MV-4-11 (cell line): ENCODE measurements around the gene RDH13.
A peak's percentile ranks its signal among the peaks of the same experiment; 100 is the strongest.

ENCODE experiments used
- DNase-seq: peaks from one replicate; lab custom pipeline; 2025; lab: John Stamatoyannopoulos, UW

Gene RDH13

DNA sequence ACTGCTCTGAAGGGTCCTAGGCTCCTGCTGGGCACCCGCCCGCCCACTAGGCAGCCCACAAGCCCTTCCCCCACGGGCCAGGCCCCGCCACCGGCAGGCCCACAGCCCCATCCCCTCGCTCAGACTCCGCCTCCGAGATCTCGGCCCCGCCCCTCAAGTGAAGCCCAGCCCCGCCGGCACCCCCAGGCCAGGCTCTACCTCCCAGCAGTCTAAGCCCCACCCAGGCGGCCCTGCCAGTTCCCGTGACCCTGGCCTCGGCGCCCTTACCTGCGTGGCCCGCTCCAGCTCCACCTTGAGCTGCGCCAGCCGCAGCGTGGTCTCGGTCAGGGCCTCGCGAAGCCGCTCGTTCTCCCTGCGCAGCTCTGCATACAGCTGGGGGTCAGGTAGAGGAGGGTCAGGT lies 29.0 kb upstream of the RDH13 start:
- no peak for DNase-seq

DNA sequence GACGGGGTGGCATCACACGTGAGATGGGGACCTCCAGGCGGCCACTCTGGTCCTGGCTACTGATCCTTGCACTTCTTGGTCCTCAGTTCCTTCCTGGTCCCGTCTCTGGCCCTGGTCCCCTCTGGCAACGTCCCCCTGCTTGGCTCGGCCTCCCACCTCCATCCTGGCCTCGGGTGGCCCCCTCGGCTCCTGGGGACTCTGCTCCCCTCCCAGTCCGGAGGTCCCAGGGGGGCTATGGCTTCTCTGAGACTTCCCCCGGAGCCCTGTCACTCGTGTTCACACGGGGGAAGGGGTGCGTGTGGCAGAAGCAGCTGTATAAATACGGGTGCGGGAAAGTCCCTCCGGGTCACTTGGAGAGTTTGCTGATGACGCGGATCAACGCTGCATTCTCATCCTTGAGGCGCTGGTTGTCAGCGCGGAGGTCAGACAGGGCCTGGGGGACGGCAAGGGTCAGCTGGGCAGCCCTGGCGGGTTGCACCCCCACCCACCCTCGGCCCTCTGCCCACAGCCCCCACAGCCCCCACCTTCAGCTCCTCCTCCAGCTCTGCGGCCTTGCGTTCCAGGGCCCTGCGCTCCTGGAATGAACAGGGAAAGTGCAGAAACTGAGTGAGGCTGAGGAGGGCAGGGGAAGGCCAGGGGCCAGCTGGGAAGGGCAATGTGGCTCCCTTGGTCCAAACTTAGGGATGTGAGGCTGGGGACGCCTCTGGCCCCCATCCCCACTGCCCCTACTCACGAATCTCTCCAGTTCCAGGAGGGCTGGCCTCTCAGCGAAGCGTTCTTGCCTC lies 28.4 kb upstream of the RDH13 start:
- DNase-seq, result no peak

GRCh38 chr19:55090564-55090963 lies 27.6 kb upstream of the RDH13 start:
- no peak for DNase-seq

DNA sequence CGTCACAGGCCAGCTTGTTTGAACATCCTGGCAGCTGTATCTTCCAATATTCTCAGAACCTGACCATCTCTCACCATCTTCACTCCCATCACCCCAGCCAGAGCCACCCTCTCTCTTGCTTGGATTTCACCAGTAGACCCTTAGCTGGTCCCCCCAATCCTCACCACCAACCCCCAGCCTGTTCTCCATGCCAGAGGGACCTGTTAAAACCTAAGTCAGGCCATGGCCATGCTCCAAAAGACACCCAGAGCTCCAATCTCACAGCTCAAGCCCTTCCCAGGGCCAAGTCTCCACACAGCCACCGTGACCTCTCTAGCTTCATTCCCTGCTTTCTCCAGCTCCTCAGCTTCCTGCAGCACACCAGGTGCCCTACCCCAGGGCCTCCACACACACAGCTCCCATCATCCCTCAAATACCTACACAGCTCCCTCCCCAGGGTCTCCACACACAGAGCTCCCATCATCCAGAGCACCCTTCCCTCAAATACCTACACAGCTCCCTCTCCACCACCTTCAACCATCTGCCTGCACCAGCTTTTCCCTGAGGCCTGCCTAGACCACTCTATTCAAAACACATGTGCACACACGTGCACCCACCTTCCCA lies 26.5 kb upstream of the RDH13 start:
- no peak for DNase-seq

- peak; percentile 60 for DNase-seq
Measured at GRCh38 chr19:55088543-55089341, 25.8 kb upstream of the RDH13 start.

DNA sequence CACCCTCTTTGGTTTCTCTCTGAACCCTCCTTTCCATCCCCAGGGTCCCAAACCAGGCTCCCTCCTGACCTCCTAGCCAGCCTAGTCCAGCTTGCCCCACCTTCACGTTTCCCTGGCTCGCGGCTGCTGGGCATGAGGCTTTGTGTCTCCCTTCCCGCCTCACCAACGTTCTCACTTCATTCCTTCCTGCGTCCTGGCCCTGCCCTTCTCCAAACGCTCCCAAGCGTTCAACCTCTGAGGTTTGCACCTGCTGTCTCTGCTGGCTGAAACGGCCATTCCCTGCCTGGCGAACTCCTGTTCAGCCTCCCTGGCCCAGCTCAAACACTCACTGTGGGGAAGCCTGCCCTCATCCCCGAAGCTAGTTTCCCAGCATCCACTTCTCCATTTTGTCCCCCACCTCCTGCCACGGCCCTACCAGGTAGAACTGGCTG lies 25.1 kb upstream of the RDH13 start:
- no peak for DNase-seq

DNA sequence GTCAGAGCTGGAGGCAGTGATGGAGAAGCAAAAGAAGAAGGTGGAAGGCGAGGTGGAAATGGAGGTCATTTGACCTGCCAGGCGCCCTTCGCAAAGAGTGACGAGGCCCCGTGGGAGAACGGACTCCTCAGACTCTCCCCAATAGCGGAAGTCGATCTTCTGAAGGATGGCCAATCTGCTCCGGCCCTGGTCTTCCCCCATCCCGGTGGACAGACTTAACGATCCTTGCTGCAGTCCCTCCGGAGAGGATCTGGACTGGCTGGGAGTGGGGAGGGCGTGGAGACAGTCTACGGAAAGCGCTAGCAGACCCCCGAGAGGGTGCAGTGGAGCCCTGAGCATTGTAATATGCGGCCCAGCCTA lies 24.6 kb upstream of the RDH13 start:
- DNase-seq, result no peak

DNA sequence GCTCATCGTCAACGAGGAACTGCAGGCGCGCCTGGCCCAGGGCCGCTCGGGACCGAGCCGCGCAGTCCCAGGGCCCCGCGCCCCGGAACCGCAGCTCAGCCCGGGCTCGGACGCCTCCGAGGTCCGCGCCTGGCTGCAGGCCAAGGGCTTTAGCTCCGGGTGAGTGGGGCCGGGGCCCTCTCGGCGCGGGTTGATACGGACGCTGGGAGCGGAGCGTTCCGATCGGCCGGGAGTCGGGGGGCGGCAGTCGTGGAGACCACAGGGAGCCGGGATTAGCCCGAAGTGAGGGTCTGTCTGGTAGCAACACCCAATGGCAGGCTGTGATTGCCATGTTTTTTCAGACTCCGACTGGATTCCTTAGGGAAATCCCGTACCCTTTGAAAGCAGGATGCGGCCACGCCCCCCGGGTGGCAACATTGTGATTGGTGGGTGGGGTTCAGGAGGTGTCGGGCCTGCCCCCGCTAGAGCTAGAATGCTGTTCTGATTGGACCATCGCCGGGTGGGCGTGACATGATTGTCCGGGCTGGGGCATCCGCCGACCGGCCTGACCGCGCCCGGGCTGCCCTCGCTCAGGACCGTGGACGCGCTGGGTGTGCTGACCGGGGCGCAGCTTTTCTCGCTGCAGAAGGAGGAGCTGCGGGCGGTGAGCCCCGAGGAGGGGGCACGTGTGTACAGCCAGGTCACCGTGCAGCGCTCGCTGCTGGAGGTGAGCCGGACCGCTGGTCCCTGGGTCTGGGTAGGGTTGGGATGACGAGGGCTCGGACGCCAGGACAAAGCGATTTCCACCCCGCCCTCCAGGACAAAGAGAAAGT lies 24.0 kb upstream of the RDH13 start:
- DNase-seq, result no peak

GRCh38 chr19:55085923-55086715 lies 23.2 kb upstream of the RDH13 start:
- DNase-seq, result no peak

- DNase-seq, result no peak
Measured at GRCh38 chr19:55084416-55084815, 21.5 kb upstream of the RDH13 start.

DNA sequence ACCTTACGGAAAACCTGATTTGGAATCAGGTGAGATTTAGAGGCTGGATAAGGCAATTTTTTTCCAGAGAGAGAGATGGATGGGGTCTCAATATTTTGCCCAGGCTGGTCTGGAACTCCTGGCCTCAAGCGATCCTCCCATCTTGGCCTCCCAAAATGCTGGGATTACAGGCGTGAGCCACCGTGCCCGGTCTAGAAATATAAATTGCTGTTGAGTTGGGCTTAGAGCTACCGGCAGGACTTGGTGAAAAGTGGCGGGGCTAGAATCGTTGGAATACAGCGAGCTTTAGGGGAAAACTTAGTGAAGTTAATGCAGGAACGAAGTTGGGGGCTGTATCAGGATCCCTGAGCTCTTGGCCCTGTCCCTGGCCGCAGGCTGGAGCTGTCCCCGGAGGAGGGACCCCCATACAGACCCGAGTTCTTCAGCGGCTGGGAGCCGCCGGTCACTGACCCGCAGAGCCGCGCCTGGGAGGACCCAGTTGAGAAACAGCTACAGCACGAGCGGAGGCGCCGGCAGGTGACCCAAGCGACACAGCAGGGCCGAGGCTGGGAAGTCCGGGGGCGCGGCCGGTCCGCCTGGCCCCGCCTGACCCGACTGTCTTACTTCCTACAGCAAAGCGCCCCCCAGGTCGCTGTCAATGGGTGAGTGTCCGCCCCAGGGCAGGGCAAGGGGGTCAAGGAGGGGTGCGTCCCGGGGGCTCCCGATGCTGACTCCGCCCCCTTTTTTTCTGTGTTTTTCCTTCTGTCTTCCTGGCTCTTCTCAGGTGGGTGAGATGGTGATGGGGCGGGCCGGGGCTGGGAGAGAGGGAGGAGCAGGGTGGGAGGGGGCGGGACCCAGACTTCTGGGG lies 20.3 kb upstream of the RDH13 start:
- no peak for DNase-seq

DNA sequence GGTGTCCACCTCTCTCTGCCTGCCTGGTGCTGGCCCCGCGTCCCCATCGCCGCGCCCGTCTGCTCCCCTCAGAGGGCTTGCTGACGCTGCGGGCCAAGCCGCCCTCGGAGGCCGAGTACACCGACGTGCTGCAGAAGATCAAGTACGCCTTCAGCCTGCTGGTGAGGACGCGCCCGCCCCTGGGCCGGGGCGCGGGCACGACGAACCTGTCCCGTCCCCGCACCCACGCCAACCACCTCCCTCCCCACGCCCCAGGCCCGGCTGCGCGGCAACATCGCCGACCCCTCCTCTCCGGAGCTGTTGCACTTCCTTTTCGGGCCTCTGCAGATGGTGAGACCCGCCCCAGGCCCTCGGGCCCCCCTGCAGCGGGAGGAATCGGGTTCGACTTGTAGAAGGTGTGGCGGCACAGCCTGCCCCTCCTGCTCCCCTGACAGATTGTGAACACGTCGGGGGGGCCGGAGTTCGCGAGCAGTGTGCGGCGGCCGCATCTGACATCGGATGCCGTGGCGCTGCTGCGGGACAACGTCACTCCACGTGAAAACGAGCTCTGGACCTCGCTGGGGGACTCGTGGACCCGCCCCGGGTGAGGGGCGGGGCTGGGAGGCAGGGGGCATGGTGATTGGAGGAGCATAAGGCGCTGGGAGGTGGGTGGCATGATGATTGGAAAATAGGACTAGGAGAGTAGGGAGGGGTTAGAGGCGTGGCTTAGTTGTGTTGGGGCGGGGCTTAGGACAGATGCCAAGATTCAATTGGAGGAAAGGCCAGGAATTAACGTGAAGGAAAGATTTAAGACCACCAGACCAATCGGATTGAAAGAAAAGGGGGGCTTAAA lies 19.3 kb upstream of the RDH13 start:
- no peak for DNase-seq

- DNase-seq, result no peak
Measured at GRCh38 chr19:55081770-55082019, 18.7 kb upstream of the RDH13 start.

DNA sequence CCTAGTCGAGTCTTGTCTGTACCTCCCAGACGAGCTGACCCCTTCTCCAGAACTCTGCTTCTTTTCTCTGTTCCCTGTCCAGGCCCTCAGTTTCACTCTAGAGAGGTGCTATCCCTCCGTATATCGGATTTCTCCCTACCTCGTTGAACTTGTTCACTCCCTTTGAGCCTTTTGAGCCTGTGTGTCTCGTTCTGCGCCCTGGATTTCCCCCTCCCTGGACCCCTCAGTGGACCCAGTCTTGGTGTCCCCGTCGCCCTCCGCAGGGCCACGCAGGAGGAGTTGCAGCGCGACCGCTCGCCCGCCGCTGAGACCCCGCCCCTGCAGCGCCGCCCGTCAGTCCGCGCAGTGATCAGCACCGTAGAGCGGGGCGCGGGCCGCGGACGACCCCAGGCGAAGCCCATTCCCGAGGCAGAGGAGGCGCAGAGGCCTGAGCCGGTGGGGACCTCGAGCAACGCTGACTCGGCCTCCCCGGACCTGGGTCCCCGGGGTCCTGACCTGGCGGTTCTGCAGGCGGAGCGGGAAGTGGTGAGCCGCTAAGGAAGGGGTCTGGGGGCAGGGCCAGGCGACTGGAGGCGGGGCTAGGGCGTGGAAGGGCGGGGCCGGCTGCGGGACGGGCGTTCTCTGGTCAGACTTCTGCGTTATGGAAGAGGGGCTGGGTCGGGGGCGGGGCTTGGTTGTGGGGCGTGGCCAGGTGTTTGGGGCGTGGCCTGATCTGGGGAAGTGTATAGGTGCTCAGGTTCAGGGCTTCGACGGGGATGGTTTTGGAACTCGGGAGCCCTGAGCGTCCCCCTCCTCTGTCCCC lies 18.2 kb upstream of the RDH13 start:
- peak; percentile 90 for DNase-seq

DNA sequence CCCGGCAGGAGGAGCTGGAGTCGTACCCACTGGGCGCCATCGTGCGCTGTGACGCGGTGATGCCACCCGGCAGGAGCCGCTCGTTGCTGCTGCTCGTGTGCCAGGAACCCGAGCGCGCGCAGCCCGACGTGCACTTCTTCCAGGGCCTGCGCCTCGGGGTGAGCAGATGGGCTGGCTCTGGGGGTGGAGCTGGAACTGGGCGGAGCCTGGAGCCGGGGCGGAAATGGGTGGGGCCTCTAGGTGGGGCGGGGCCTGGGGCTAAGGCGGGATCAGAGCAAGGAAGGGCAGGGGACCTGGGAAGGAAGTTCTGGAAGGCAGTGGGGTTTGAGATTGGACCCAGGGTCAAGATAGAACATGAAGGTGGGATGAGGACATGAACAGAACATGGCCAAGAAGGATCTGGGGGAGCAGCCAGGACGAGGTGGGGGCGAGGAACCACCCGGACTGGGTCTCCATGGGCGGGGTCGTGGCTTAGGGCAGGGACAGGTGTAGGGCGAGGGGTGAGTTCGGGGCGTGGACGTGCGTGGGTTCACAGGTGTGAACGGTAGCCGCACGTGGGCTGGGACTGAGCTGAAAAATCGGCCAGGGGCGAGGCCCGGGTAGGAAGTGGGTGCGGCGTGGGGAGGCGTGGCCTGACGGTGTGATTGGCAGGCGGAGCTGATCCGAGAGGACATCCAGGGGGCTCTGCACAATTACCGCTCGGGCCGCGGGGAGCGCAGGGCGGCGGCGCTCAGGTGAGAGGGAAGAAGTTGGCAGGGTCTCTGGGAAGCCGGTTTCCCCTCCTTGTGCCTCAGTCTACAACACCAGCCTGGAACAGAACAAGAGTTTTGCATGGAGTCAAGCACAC lies 17.4 kb upstream of the RDH13 start:
- peak; percentile 88 for DNase-seq

DNA sequence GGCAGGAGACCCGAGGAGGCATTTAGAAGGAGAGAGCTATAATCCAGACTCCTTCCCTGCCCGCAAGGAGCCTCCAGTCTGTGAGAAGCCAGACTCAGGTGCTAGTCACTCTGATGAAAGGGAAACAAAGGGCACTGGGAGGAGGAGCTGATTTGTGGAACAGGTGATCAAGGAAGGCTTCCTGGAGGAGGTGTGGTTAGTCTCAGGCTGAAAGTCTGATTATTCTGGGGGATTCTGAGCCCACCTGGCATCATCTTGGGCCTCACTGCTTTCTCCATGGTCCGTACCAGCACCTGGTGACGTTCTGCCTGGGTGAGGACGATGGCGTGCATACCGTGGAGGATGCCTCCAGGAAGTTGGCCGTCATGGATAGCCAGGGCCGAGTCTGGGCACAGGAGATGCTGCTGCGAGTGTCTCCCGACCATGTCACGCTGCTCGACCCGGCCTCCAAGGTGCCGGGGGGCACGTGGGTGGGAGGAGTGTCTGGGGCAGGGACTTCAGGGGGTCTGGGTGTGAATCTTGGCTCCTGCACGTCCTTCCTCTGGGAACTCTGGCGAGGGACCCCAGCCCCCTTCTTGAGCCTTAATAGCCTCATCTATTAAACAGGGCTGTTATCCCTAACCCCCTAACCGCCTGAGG lies 16.6 kb upstream of the RDH13 start:
- DNase-seq, result no peak

GRCh38 chr19:55078996-55079395 lies 16.0 kb upstream of the RDH13 start:
- DNase-seq, result no peak

DNA sequence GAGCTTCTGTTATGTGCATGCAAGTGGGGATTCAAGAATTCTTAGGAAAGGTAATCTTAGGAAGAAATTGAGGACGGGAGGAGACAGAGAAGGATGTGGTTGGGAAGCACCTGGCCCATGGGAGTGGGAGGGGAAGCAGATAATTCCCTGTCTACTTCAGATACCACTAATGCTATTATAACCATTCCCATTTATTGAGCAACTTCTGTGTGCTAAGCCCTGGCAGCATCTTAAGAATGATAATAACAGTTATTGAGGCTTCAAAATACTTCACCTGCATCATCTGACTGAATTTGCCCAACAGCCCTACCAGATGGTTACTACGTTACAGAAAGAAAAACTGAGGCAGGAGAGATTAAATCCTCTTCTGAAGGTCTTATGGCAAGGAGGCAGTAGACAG lies 14.2 kb upstream of the RDH13 start:
- no peak for DNase-seq
